K562 (cell line): ENCODE measurements around the gene MRPS18B. TPM values are rescaled to one million over a fixed set of nuclear protein-coding genes. Genes with fewer than 3 reads are reported as not detected.

Experiments used
- ATAC-seq: fragments of 200-7000 bp; cut with Tn5 transposase; 3 replicates; pipeline ENCODE4 v1.9.1; 2020; ENCODE audit warnings: moderate library complexity
- BruUV-seq: library from RNA; stranded (reverse); fragments of 400-500 nt; replicated peaks from 2 replicates; lab custom pipeline; 2021; lab: Mats Ljungman, UMichigan
- CTCF ChIA-PET: fragments of 300-600 bp; formaldehyde crosslinking; extraction: SDS; loops from one replicate; lab custom pipeline; 2021; ENCODE audit warnings: low intra/inter-chr PET ratio; lab: Yijun Ruan, JAX
- POLR2A ChIA-PET: fragments of 300-600, 350-650 bp; sonication (Branson Sonifier 250); formaldehyde crosslinking; extraction: SDS; loops from one replicate; lab custom pipeline; 2021; ENCODE audit warnings: antibody characterized with exemption, inconsistent platforms; lab: Yijun Ruan, JAX
- DNase-seq, 4 experiments: peaks; one replicate each; pipeline versions ENCODE4 v3.0.0 to v3.0.0-alpha.2; 2011 to 2018; ENCODE audit warnings: low spot score in 3 of 4, mixed read lengths in 3 of 4; ENCODE audit errors: extremely low read depth in 1 of 4
- FAIRE-seq: peaks from 2 replicates; lab custom pipeline; 2011; peaks lifted over from hg19 to GRCh38; lab: Jason Lieb, UNC
- H2AFZ ChIP-seq: 2 replicates; pipeline ENCODE4 v1.6.0; 2011; ENCODE audit warnings: low read depth, low read length, control low read depth, inconsistent platforms
- H3K27ac ChIP-seq: fragments of 200-600 bp; 3 replicates; pipeline ENCODE4 v1.8.0; 2011; ENCODE audit warnings: low read depth, mild to moderate bottlenecking, control low read depth, inconsistent platforms, low read length, moderate library complexity, mixed read lengths; ENCODE audit errors: extremely low read depth
- H3K27me3 ChIP-seq, 2 experiments: fragments of 300-600 bp in 1 of 2; 2 replicates in 1 of 2; 3 replicates in 1 of 2; pipeline versions ENCODE4 v1.6.0 to v1.8.0; 2011; ENCODE audit warnings: inconsistent platforms in 2 of 2, low read length in 2 of 2, mild to moderate bottlenecking in 1 of 2, mixed read lengths in 1 of 2, moderate library complexity in 1 of 2; ENCODE audit not compliant: control insufficient read depth in 2 of 2, insufficient read depth in 2 of 2
- H3K36me3 ChIP-seq: fragments of 300-600 bp; 3 replicates; pipeline ENCODE4 v1.8.0; 2011; ENCODE audit warnings: mild to moderate bottlenecking, low read length, inconsistent platforms; ENCODE audit not compliant: control insufficient read depth, insufficient read depth
- H3K4me1 ChIP-seq, 2 experiments: fragments of 200-600 bp in 1 of 2; replicated peaks in 1 of 2; 2 replicates in 1 of 2; 3 replicates in 1 of 2; pipeline versions ENCODE4 v1.5.1 to v1.8.0; 2011; ENCODE audit warnings: inconsistent platforms in 2 of 2, low read length in 2 of 2, mild to moderate bottlenecking in 1 of 2, mixed read lengths in 1 of 2, moderate library complexity in 1 of 2; ENCODE audit not compliant: control insufficient read depth in 2 of 2, insufficient read depth in 2 of 2
- H3K4me2 ChIP-seq: 2 replicates; pipeline ENCODE4 v1.6.1; 2011; ENCODE audit warnings: low read length, control low read depth, inconsistent platforms, mixed read lengths; ENCODE audit not compliant: insufficient read depth
- H3K4me3 ChIP-seq: fragments of 200-600 bp; sonication (generic), shearing (Covaris generic); 2 replicates; pipeline ENCODE4 v1.5.1; 2016; ENCODE audit warnings: control low read depth, inconsistent platforms
- H3K79me2 ChIP-seq: fragments of 200-600 bp; 3 replicates; pipeline ENCODE4 v1.8.0; 2011; ENCODE audit warnings: low read length, inconsistent platforms; ENCODE audit not compliant: control insufficient read depth, insufficient read depth
- H3K9ac ChIP-seq, 2 experiments: 2 replicates each; pipeline versions ENCODE4 v1.6.0 to v1.6.1; 2011; ENCODE audit warnings: low read depth in 2 of 2, low read length in 2 of 2, control low read depth in 1 of 2, inconsistent platforms in 1 of 2, mild to moderate bottlenecking in 1 of 2, mixed read lengths in 1 of 2; ENCODE audit not compliant: insufficient read depth in 1 of 2
- H3K9me1 ChIP-seq: one replicate; pipeline ENCODE4 v1.6.0; 2011; ENCODE audit warnings: inconsistent platforms, mild to moderate bottlenecking, low read length, moderate library complexity; ENCODE audit not compliant: control insufficient read depth, insufficient read depth
- H3K9me3 ChIP-seq: replicated peaks from 2 replicates; pipeline ENCODE4 v1.5.1; 2011; ENCODE audit warnings: low read depth, low read length, inconsistent platforms; ENCODE audit not compliant: control insufficient read depth, insufficient read depth
- H4K20me1 ChIP-seq: replicated peaks from 2 replicates; pipeline ENCODE4 v1.6.1; 2011; ENCODE audit warnings: low read length, inconsistent platforms, mixed read lengths; ENCODE audit not compliant: control insufficient read depth, insufficient read depth
- CREB3 ChIP-seq: fragments of 450-650 bp; conservative IDR thresholded peaks from 2 replicates; pipeline ENCODE4 v1.6.1; 2016; ENCODE audit warnings: missing genetic modification characterization, low read depth, mild to moderate bottlenecking, missing compliant biosample characterization, moderate library complexity
- HINFP ChIP-seq: fragments of 450-650 bp; conservative IDR thresholded peaks from 2 replicates; pipeline ENCODE4 v1.6.1; 2016; ENCODE audit warnings: missing genetic modification characterization, low read depth, mild to moderate bottlenecking, control low read depth, missing compliant biosample characterization
- MAFG ChIP-seq: fragments of 450-650 bp; conservative IDR thresholded peaks from 2 replicates; pipeline ENCODE4 v1.6.1; 2016; ENCODE audit warnings: missing genetic modification characterization, missing compliant biosample characterization
- MEIS2 ChIP-seq: fragments of 450-650 bp; IDR thresholded peaks from 2 replicates; pipeline ENCODE4 v1.6.1; 2014; ENCODE audit warnings: mild to moderate bottlenecking; ENCODE audit not compliant: partially characterized antibody
- NFXL1 ChIP-seq: fragments of 450-650 bp; formaldehyde crosslinking; IDR thresholded peaks from 2 replicates; pipeline ENCODE4 v1.4.0; 2021; ENCODE audit warnings: mild to moderate bottlenecking
- RBM14 ChIP-seq: fragments of 200-400 bp; formaldehyde crosslinking; IDR thresholded peaks from 2 replicates; pipeline ENCODE4 v1.6.1; 2018; ENCODE audit warnings: low read depth, mild to moderate bottlenecking, low read length, moderate library complexity, borderline replicate concordance; ENCODE audit not compliant: insufficient read depth
- SIN3A ChIP-seq, 2 experiments: fragments of 150-350 bp in 1 of 2; IDR thresholded peaks; 2 replicates each; pipeline ENCODE4 v1.6.1; 2011 to 2016; ENCODE audit warnings: borderline replicate concordance in 2 of 2, low read depth in 2 of 2, low read length in 2 of 2, mild to moderate bottlenecking in 2 of 2, moderate library complexity in 2 of 2; ENCODE audit not compliant: control insufficient read depth in 1 of 2
- ZNF551 ChIP-seq: fragments of 250-450 bp; sonication (Bioruptor Pico); IDR thresholded peaks from 2 replicates; pipeline ENCODE4 v1.5.0; 2021; ENCODE audit warnings: mild to moderate bottlenecking, moderate library complexity
- ZNF592 ChIP-seq: fragments of 450-650 bp; IDR thresholded peaks from 2 replicates; pipeline ENCODE4 v1.6.1; 2017; ENCODE audit warnings: antibody characterized with exemption, mild to moderate bottlenecking
- WGBS: fragments of 100-300 bp; shearing (Covaris generic); methylation state at CpG from one replicate; pipeline ENCODE4 v1.1.6; 2016; ENCODE audit warnings: low coverage, mixed read lengths; ENCODE audit not compliant: insufficient coverage; ENCODE audit errors: missing lambda C conversion rate; 5-methylcytosine and 5-hydroxymethylcytosine counted together
- in situ Hi-C: fragments of 300-500 bp; cut with MboI; formaldehyde crosslinking; loops from 4 replicates; pipeline ENCODE4 v1.15.0; 2018; ENCODE audit warnings: inconsistent platforms, mixed read lengths
- intact Hi-C: fragments of 100-400 bp; cut with micrococcal nuclease; formaldehyde crosslinking; loops from 2 replicates; pipeline ENCODE4 v1.14.2; 2022
- polyA plus RNA-seq, 8 experiments: library from polyadenylated mRNA; depleted of rRNA in 4 of 8; stranded (reverse) in 5 of 8; unstranded in 3 of 8; fragments of >200 nt; fragmentation: Nextera tagmentation in 2 of 8; fragmentation: Illumina TruSeq in 1 of 8; extraction: Ambion mirVana in 2 of 8; extraction: Trizol in 1 of 8; gene quantifications; 2 replicates each; pipeline versions ENCODE4 v1.2.1 to v1.2.3, GENCODE V29; 2011 to 2014; ENCODE audit warnings: inconsistent platforms in 1 of 8, missing spikeins in 1 of 8
- total RNA-seq, 7 experiments: library from RNA; depleted of rRNA in 6 of 7; stranded (reverse); fragments of >200 nt in 6 of 7; fragmentation: Illumina TruSeq in 2 of 7; extraction: Trizol in 2 of 7; gene quantifications; 2 replicates each; pipeline versions ENCODE4 v1.2.1 to v1.2.3, GENCODE V29; 2011 to 2021; ENCODE audit warnings: low replicate concordance in 1 of 7
- TF ChIP-seq, protein P1 (sequence below): fragments of 450-650 bp; formaldehyde crosslinking; IDR thresholded peaks from 2 replicates; pipeline ENCODE4 v1.4.0; 2020; ENCODE audit warnings: mild to moderate bottlenecking, mixed read lengths
- TF ChIP-seq, protein P2 (sequence below), 2 experiments: fragments of 450-650 bp; IDR thresholded peaks; 2 replicates each; pipeline ENCODE4 v1.6.1; 2016

The MRPS18B gene
- total and polyA plus RNA-seq, 9 of the 15 experiments (the other 6 are each of a cell fraction or from before 2014, with no cell fraction given), result 132 to 383 (median 178) TPM

GRCh38 chr6:30611856-30612194 lies 5.8 kb upstream of the MRPS18B start:
- Histone ChIP-seq H3K36me3 (peaks cover 87% of the 10 kb centered on the region), H3K9me3 (no peaks in the 10 kb centered on the region), H3K79me2 (peaks cover 71% of the 10 kb centered on the region), H3K4me1 (peaks cover 0 to 21% of the 10 kb centered on the region in 2 experiments; a peak in 3 of 5 replicates), H4K20me1 (peaks cover 6% of the 10 kb centered on the region; the same call in 1 of the 2 replicates), H3K27me3 (no peaks in the 10 kb centered on the region), H3K9me1 (no peaks in the 10 kb centered on the region), H3K4me2 (no peak overlapping the region), H3K9ac (no peak overlapping the region), H3K27ac (no peak overlapping the region), H2AFZ (no peak overlapping the region), H3K4me3 (no peak overlapping the region)
- intact Hi-C loops (no loop called here), in situ Hi-C loops (no loop called here)
- WGBS, result 74% methylated on average over 2 of the region's 2 CpGs
- no TSS peak for BruUV-seq
- no peak for ATAC-seq
- DNase-seq, result no peak
- FAIRE-seq, result no peak
- ChIA-PET POLR2A (interaction anchor here (1.0 to 4.8 kb wide), 8 partner anchors 11 to 80 kb away, joined by 3 to 310 read pairs (median 10); partner anchors contain the start of genes ABCF1 and DHX16), CTCF (no interaction called here)
- TF ChIP-seq MEIS2 (no peak), MAFG (tag) (no peak), ZNF592 (no peak), NFXL1 (no peak), CREB3 (tag) (no peak), ZNF551 (CRISPR knock-in tag) (no peak), HINFP (tag) (no peak), RBM14 (no peak), SIN3A (IDR thresholded peaks at IDR 0.05; ENCODE audit: borderline replicate concordance in 2 of 2, control insufficient read depth in 1 of 2, low read depth in 2 of 2, low read length in 2 of 2) (no peak)
- TF ChIP-seq, protein P1, sequence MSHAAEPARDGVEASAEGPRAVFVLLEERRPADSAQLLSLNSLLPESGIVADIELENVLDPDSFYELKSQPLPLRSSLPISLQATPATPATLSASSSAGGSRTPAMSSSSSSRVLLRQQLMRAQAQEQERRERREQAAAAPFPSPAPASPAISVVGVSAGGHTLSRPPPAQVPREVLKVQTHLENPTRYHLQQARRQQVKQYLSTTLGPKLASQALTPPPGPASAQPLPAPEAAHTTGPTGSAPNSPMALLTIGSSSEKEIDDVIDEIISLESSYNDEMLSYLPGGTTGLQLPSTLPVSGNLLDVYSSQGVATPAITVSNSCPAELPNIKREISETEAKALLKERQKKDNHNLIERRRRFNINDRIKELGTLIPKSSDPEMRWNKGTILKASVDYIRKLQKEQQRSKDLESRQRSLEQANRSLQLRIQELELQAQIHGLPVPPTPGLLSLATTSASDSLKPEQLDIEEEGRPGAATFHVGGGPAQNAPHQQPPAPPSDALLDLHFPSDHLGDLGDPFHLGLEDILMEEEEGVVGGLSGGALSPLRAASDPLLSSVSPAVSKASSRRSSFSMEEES, result no peak
- TF ChIP-seq, protein P2, sequence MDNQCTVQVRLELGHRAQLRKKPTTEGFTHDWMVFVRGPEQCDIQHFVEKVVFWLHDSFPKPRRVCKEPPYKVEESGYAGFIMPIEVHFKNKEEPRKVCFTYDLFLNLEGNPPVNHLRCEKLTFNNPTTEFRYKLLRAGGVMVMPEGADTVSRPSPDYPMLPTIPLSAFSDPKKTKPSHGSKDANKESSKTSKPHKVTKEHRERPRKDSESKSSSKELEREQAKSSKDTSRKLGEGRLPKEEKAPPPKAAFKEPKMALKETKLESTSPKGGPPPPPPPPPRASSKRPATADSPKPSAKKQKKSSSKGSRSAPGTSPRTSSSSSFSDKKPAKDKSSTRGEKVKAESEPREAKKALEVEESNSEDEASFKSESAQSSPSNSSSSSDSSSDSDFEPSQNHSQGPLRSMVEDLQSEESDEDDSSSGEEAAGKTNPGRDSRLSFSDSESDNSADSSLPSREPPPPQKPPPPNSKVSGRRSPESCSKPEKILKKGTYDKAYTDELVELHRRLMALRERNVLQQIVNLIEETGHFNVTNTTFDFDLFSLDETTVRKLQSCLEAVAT (IDR thresholded peaks at IDR 0.05), result no peak
